Liver (tissue), 9 donors: ENCODE data around the gene LRRC32. TPM values are rescaled to one million over a fixed set of nuclear protein-coding genes. Genes with fewer than 3 reads are reported as not detected.

Experiments used
- DNase-seq: peaks from one replicate; pipeline ENCODE4 v3.0.0-alpha.2; 2017; ENCODE audit warnings: low spot score
- H3K27ac ChIP-seq, 2 donors: one replicate each; pipeline ENCODE4 v1.7.0; 2013; ENCODE audit warnings: inconsistent platforms in 2 of 2, low read length in 2 of 2, control low read depth in 1 of 2, low read depth in 1 of 2, mild to moderate bottlenecking in 1 of 2
- H3K27me3 ChIP-seq, 4 donors: one replicate each; pipeline versions ENCODE4 v1.6.1 to v1.7.0; 2013; ENCODE audit warnings: low read length in 3 of 4, inconsistent platforms in 1 of 4, mild to moderate bottlenecking in 1 of 4, moderate library complexity in 1 of 4; ENCODE audit not compliant: control insufficient read depth in 4 of 4, insufficient read depth in 4 of 4
- H3K36me3 ChIP-seq, 4 donors: one replicate each; pipeline versions ENCODE4 v1.6.1 to v1.7.0; 2013; ENCODE audit warnings: low read length in 3 of 4, mild to moderate bottlenecking in 3 of 4, low read depth in 1 of 4, moderate library complexity in 1 of 4; ENCODE audit not compliant: control insufficient read depth in 4 of 4, insufficient read depth in 3 of 4
- H3K4me1 ChIP-seq, 4 donors: one replicate each; pipeline versions ENCODE4 v1.6.1 to v1.7.0; 2013; ENCODE audit warnings: low read length in 3 of 4, mild to moderate bottlenecking in 3 of 4, moderate library complexity in 1 of 4; ENCODE audit not compliant: control insufficient read depth in 4 of 4, insufficient read depth in 4 of 4
- H3K4me3 ChIP-seq, 3 donors: one replicate each; pipeline versions ENCODE4 v1.6.1 to v1.7.0; 2013; ENCODE audit warnings: low read length in 3 of 3, control low read depth in 1 of 3, low read depth in 1 of 3, mild to moderate bottlenecking in 1 of 3
- H3K9ac ChIP-seq, 2 donors: one replicate each; pipeline ENCODE4 v1.7.0; 2013; ENCODE audit warnings: low read length in 2 of 2, mild to moderate bottlenecking in 2 of 2, moderate library complexity in 2 of 2, control low read depth in 1 of 2, low read depth in 1 of 2
- H3K9me3 ChIP-seq, 4 donors: one replicate each; pipeline versions ENCODE4 v1.6.1 to v1.7.0; 2013; ENCODE audit warnings: low read length in 3 of 4; ENCODE audit not compliant: control insufficient read depth in 4 of 4
- EGR1 ChIP-seq, 2 donors: IDR thresholded peaks; 2 replicates each; pipeline ENCODE4 v1.6.1; 2016 to 2018; ENCODE audit warnings: antibody characterized with exemption in 2 of 2, low read depth in 2 of 2
- FOXA1 ChIP-seq: IDR thresholded peaks from 2 replicates; pipeline ENCODE4 v1.6.1; 2016; ENCODE audit warnings: antibody characterized with exemption
- HNF4A ChIP-seq, 2 donors: conservative IDR thresholded peaks; 2 replicates each; pipeline ENCODE4 v1.6.1; 2016; ENCODE audit warnings: antibody characterized with exemption in 2 of 2, mild to moderate bottlenecking in 2 of 2
- JUND ChIP-seq, 2 donors: IDR thresholded peaks; 2 replicates each; pipeline ENCODE4 v1.6.1; 2016; ENCODE audit warnings: antibody characterized with exemption in 2 of 2
- MAX ChIP-seq: IDR thresholded peaks from 2 replicates; pipeline ENCODE4 v1.6.1; 2016; ENCODE audit warnings: antibody characterized with exemption
- NR2F2 ChIP-seq: IDR thresholded peaks from 2 replicates; pipeline ENCODE4 v1.6.1; 2016; ENCODE audit warnings: antibody characterized with exemption
- RAD21 ChIP-seq, 2 donors: IDR thresholded peaks; 2 replicates each; pipeline ENCODE4 v1.6.1; 2016; ENCODE audit warnings: antibody characterized with exemption in 2 of 2, mild to moderate bottlenecking in 2 of 2
- REST ChIP-seq: IDR thresholded peaks from 2 replicates; pipeline ENCODE4 v1.6.1; 2016; ENCODE audit warnings: antibody characterized with exemption, mild to moderate bottlenecking
- RXRA ChIP-seq, 2 donors: IDR thresholded peaks; 2 replicates each; pipeline ENCODE4 v1.6.1; 2017 to 2018; ENCODE audit warnings: antibody characterized with exemption in 2 of 2, mild to moderate bottlenecking in 1 of 2
- SP1 ChIP-seq: IDR thresholded peaks from 2 replicates; pipeline ENCODE4 v1.6.1; 2018; ENCODE audit warnings: antibody characterized with exemption, mild to moderate bottlenecking
- TAF1 ChIP-seq: conservative IDR thresholded peaks from 2 replicates; pipeline ENCODE4 v1.6.1; 2016; ENCODE audit warnings: antibody characterized with exemption, mild to moderate bottlenecking
- YY1 ChIP-seq: IDR thresholded peaks from 2 replicates; pipeline ENCODE4 v1.6.1; 2016; ENCODE audit warnings: antibody characterized with exemption, mild to moderate bottlenecking
- WGBS: extraction: QIAGEN DNeasy Blood & Tissue Kit; methylation state at CpG from one replicate; pipeline ENCODE4 v1.1.7; 2013; 5-methylcytosine and 5-hydroxymethylcytosine counted together
- polyA plus RNA-seq, 2 donors: library from polyadenylated mRNA; stranded (reverse) in 1 of 2; unstranded in 1 of 2; fragments of 200-250 nt in 1 of 2; fragments of >200 nt in 1 of 2; fragmentation: Nextera tagmentation in 1 of 2; extraction: Ambion mirVana in 1 of 2; gene quantifications; one replicate each; pipeline versions ENCODE4 v1.2.1 to v1.2.3, GENCODE V29; 2013 to 2015
- total RNA-seq, 2 donors: library from RNA; depleted of rRNA; stranded (reverse); fragments of >200 nt; gene quantifications; one replicate each; pipeline ENCODE4 v1.2.3, GENCODE V29; 2014
- TF ChIP-seq, protein P1 (sequence below): fragments of 150-350 bp; IDR thresholded peaks from 2 replicates; pipeline ENCODE4 v1.5.1; 2017; ENCODE audit warnings: improper control_type of control experiment, low read depth, low read length; ENCODE audit not compliant: missing input control
- donor health status: healthy.
- donor health status: healthy.
- donor health status: healthy.
- donor health status: healthy.
- donor health status: healthy.

The LRRC32 gene
- total and polyA plus RNA-seq, 4 donors = 5.4 to 15.4 (median 9.3) TPM

DNA sequence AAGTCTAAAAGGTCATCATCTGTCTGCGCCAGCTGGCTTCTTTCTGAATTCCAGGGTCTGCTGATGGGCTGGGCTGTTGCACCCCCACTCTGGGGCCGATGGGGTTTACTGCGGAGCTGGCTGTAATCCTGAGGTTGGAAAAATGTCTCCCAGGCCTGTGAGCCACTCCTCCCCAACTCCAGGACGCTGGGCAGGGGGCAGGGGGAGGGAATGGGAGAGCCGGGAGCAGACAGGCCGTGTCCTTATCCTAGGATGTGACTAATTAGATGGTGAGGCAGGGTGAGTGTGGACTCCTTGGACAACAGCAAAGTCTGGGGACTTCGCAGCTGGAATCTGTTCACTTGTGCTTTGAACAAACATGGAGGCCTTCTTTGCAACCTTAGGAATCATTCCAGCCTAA lies 48.7 kb downstream of the LRRC32 start:
- Histone ChIP-seq H3K36me3 (no peaks in the 10 kb centered on the region), H3K27ac (no peak overlapping the region), H3K9ac (no peak overlapping the region), H3K4me1 (peaks cover 0 to 1% (median 0%) of the 10 kb centered on the region in 4 donors), H3K9me3 (peaks cover 3 to 12% (median 3%) of the 10 kb centered on the region in 4 donors), H3K4me3 (no peak overlapping the region), H3K27me3 (no peaks in the 10 kb centered on the region)
- DNase-seq = no peak
- no peak for TF ChIP-seq SP1
- TF ChIP-seq MAX = no peak
- 72% methylated on average over 7 of the region's 7 CpGs for WGBS

GRCh38 chr11:76621466-76621865 lies 49.1 kb downstream of the LRRC32 start:
- 85% methylated on average over 8 of the region's 8 CpGs for WGBS
- TF ChIP-seq EGR1 (IDR thresholded peaks at IDR 0.05; ENCODE audit: low read depth in 2 of 2) = no peak
- TF ChIP-seq REST = no peak
- TF ChIP-seq RAD21 (IDR thresholded peaks at IDR 0.05) = no peak
- TF ChIP-seq, protein P1, sequence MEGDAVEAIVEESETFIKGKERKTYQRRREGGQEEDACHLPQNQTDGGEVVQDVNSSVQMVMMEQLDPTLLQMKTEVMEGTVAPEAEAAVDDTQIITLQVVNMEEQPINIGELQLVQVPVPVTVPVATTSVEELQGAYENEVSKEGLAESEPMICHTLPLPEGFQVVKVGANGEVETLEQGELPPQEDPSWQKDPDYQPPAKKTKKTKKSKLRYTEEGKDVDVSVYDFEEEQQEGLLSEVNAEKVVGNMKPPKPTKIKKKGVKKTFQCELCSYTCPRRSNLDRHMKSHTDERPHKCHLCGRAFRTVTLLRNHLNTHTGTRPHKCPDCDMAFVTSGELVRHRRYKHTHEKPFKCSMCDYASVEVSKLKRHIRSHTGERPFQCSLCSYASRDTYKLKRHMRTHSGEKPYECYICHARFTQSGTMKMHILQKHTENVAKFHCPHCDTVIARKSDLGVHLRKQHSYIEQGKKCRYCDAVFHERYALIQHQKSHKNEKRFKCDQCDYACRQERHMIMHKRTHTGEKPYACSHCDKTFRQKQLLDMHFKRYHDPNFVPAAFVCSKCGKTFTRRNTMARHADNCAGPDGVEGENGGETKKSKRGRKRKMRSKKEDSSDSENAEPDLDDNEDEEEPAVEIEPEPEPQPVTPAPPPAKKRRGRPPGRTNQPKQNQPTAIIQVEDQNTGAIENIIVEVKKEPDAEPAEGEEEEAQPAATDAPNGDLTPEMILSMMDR = no peak
- TF ChIP-seq RXRA (IDR thresholded peaks at IDR 0.05) = no peak
- TF ChIP-seq FOXA1 = no peak
- TF ChIP-seq TAF1 = no peak
- TF ChIP-seq NR2F2 = no peak
- no peak for TF ChIP-seq JUND (IDR thresholded peaks at IDR 0.05)
- TF ChIP-seq HNF4A (conservative IDR thresholded peaks at IDR 0.05) = no peak
- no peak for TF ChIP-seq YY1
- Histone ChIP-seq H3K27me3 (no peaks in the 10 kb centered on the region), H3K9me3 (peaks cover 3 to 12% (median 3%) of the 10 kb centered on the region in 4 donors), H3K9ac (no peak overlapping the region), H3K27ac (no peak overlapping the region), H3K4me1 (peaks cover 0 to 2% (median 0%) of the 10 kb centered on the region in 4 donors), H3K4me3 (no peak overlapping the region), H3K36me3 (no peaks in the 10 kb centered on the region)
- DNase-seq = no peak

DNA sequence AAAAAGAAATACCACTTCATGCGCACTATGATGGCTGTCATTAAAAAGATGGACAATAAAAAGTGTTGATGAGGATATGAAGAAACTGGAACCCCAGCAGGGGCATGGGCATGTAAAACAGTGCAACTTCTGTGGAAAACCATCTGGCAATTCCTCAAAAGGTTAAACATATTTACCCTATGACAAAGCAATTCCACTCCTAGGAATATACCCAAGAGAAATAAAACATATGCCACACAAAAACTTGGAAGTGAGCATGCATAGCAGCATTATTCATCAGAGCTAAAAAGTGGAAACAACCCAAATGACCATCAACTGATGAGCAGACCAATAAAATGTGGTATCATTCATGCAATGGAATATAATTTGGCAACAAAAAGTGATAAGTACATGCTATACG lies 50.1 kb downstream of the LRRC32 start:
- Histone ChIP-seq H3K9ac (no peak overlapping the region), H3K36me3 (no peaks in the 10 kb centered on the region), H3K9me3 (peaks cover 0 to 4% (median under 1%) of the 10 kb centered on the region in 4 donors), H3K4me1 (peaks cover 0 to 2% (median 0%) of the 10 kb centered on the region in 4 donors), H3K27ac (no peak overlapping the region), H3K4me3 (no peak overlapping the region), H3K27me3 (no peaks in the 10 kb centered on the region)
- DNase-seq = no peak
- 97% methylated on average over 2 of the region's 2 CpGs for WGBS
- TF ChIP-seq NR2F2 (peak; percentile 6), TAF1 (no peak)
